ENCODE data around the gene PYROXD2. TPM values are rescaled to one million over a fixed set of nuclear protein-coding genes. Genes with fewer than 3 reads are reported as not detected.

The PYROXD2 gene
- total and polyA plus RNA-seq, 2 of the 13 experiments (the other 11 are each of a cell fraction or from before 2014, with no cell fraction given), result 2.0 to 6.2 TPM

DNA sequence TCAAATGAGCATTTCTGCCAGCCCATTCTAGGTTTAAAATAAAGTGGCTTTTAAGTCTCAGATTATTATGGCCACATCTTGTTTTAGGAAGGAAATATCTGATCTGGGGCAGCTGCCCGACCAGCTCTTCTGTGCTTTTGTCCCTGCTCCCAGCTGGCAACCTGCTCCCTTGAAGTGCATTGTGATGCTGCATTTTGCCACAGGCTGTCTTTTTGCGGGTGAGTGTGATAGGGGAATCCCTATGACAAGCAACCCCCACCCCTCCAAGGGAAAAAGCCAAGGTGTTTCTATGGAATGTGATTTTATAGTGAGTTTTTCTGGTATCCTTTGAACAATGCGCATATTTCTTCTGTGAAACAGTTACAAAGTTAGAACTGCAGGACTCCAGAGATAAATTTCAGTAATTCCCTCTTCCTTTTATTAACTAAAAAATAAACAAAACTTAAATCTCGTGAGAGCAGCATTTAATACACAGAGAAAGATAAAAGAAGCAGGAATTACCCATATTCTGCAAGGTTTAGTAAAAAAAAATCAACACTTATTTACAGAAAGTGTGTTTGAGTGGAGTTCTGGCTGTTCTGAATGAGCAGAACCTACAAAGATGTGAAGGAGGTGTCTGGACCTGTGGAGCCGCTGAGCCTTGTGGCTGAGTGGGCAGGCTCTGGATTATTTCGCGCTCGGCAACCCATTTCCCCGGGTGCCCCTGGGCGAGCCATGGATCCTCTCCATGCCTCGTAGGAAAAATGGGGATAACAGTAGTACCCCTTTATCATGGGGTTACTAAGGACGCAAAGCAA lies 41.9 kb upstream of the PYROXD2 start (continued):
- TF ChIP-seq TIGD3 (CRISPR knock-in tag; IDR thresholded peaks at IDR 0.05; ENCODE audit: borderline replicate concordance) (no peak), NAIF1 (CRISPR knock-in tag; IDR thresholded peaks at IDR 0.05; ENCODE audit: borderline replicate concordance) (no peak), NFRKB (IDR thresholded peaks at IDR 0.05) (no peak), PREB (CRISPR knock-in tag; IDR thresholded peaks at IDR 0.05) (no peak), FLYWCH1 (CRISPR knock-in tag; IDR thresholded peaks at IDR 0.05) (no peak), GTF2F1 (IDR thresholded peaks at IDR 0.05; ENCODE audit: low read length) (no peak)

GRCh38 chr10:98456043-98456570 lies 41.1 kb upstream of the PYROXD2 start:
- ATAC-seq (no peak), DNase-seq (ENCODE audit: low spot score) (no peak), FAIRE-seq (no peak)
- Histone ChIP-seq H3K36me3 (replicated peaks in 1 of 2; ENCODE audit: control insufficient read depth in 1 of 2, insufficient read depth in 2 of 2, low read length in 2 of 2) (no peaks in the 10 kb centered on the region), H3K4me1 (ENCODE audit: insufficient read depth, low read length) (peaks cover 23% of the 10 kb centered on the region), H3K9ac (ENCODE audit: insufficient read depth, low read depth, low read length) (no peak overlapping the region), H3K4me2 (ENCODE audit: low read depth, low read length) (no peak overlapping the region), H3K9me3 (ENCODE audit: low read length) (no peaks in the 10 kb centered on the region), H4K20me1 (ENCODE audit: insufficient read depth, low read length) (no peaks in the 10 kb centered on the region), H3K27me3 (ENCODE audit: control insufficient read depth in 1 of 2, insufficient read depth in 2 of 2, low read length in 2 of 2) (peaks cover 0 to 1% of the 10 kb centered on the region in 2 experiments; a peak in 2 of 5 replicates), H3K27ac (ENCODE audit: extremely low read length, insufficient read depth, low read length) (no peak overlapping the region), H2AFZ (ENCODE audit: low read length) (no peak overlapping the region), H3K4me3 (replicated peaks in 1 of 3; ENCODE audit: insufficient read depth in 1 of 3, low read depth in 2 of 3, low read length in 3 of 3) (no peak overlapping the region), H3K79me2 (ENCODE audit: insufficient read depth, low read length) (no peaks in the 10 kb centered on the region)
- WGBS (ENCODE audit: low lambda C conversion rate), result no CpG with 5 or more reads among the region's 4 CpGs
- no TSS peak for BruUV-seq (replicated peaks)
- intact Hi-C loops (cut with micrococcal nuclease; ENCODE audit: unreplicated experiment) (no loop called here), in situ Hi-C loops (cut with HindIII; ENCODE audit: extremely low pct_ligation_motif_present, low pct_unique_long_range_greater_than_20kb) (loop anchor here (25.0 kb wide), 1 partner anchor 581 kb away; no protein-coding TSS in a partner anchor)
- ChIA-PET POLR2A (no interaction called here), CTCF (ENCODE audit: low intra/inter-chr PET ratio, low total read pairs) (no interaction called here)
- no peak for TF ChIP-seq ZNF652 (CRISPR knock-in tag; IDR thresholded peaks at IDR 0.05; ENCODE audit: borderline replicate concordance, low read depth)
- no peak for TF ChIP-seq PRMT3 (CRISPR knock-in tag; IDR thresholded peaks at IDR 0.05; ENCODE audit: borderline replicate concordance, low read depth)
- TF ChIP-seq FOSL1 (CRISPR knock-in tag; IDR thresholded peaks at IDR 0.05; ENCODE audit: borderline replicate concordance), result no peak
- no peak for TF ChIP-seq ZNF850 (CRISPR knock-in tag; conservative IDR thresholded peaks at IDR 0.05)
- no peak for TF ChIP-seq NFRKB (IDR thresholded peaks at IDR 0.05)
- no peak for TF ChIP-seq ZNF451 (CRISPR knock-in tag; IDR thresholded peaks at IDR 0.05)
- no peak for TF ChIP-seq HOXA9 (CRISPR knock-in tag; IDR thresholded peaks at IDR 0.05; ENCODE audit: borderline replicate concordance)
- no peak for TF ChIP-seq MAZ (IDR thresholded peaks at IDR 0.05; ENCODE audit: borderline replicate concordance, low read depth, low read length)
- TF ChIP-seq MAZ (CRISPR knock-in tag; IDR thresholded peaks at IDR 0.05; ENCODE audit: low read depth), result no peak
- TF ChIP-seq ZNF839 (CRISPR knock-in tag; IDR thresholded peaks at IDR 0.05; ENCODE audit: borderline replicate concordance), result no peak
- TF ChIP-seq ZNF275 (CRISPR knock-in tag; IDR thresholded peaks at IDR 0.05; ENCODE audit: borderline replicate concordance), result no peak
